Glutamatergic neuron (in vitro differentiated cells): ENCODE data around the gene PPEF2. TPM values are rescaled to one million over a fixed set of nuclear protein-coding genes. Genes with fewer than 3 reads are reported as not detected.
"Not testable (repeated sequence)": the region's sequence is repeated elsewhere in the genome, so short reads cannot be mapped to it uniquely, and the experiment has no call there.

Experiments
- DNase-seq: peaks from one replicate; pipeline ENCODE4 v3.0.0; 2022
- H3K27ac Mint-ChIP-seq: one replicate; pipeline ENCODE4 v1.8.0; 2020; ENCODE audit warnings: mild to moderate bottlenecking, mixed read lengths, inconsistent platforms; ENCODE audit not compliant: unreplicated experiment
- H3K27me3 Mint-ChIP-seq: one replicate; pipeline ENCODE4 v1.8.0; 2020; ENCODE audit warnings: mild to moderate bottlenecking, moderate library complexity, mixed read lengths, inconsistent platforms; ENCODE audit not compliant: unreplicated experiment
- H3K36me3 Mint-ChIP-seq: one replicate; pipeline ENCODE4 v1.8.0; 2020; ENCODE audit warnings: mild to moderate bottlenecking, mixed read lengths, inconsistent platforms; ENCODE audit not compliant: unreplicated experiment
- H3K4me1 Mint-ChIP-seq: one replicate; pipeline ENCODE4 v1.8.0; 2020; ENCODE audit warnings: mild to moderate bottlenecking, low read depth, mixed read lengths, inconsistent platforms; ENCODE audit not compliant: unreplicated experiment
- H3K4me3 Mint-ChIP-seq: one replicate; pipeline ENCODE4 v1.8.0; 2020; ENCODE audit warnings: mild to moderate bottlenecking, mixed read lengths, inconsistent platforms; ENCODE audit not compliant: unreplicated experiment
- H3K9me3 Mint-ChIP-seq: one replicate; pipeline ENCODE4 v1.8.0; 2020; ENCODE audit warnings: mild to moderate bottlenecking, moderate library complexity, mixed read lengths, inconsistent platforms; ENCODE audit not compliant: unreplicated experiment
- CTCF ChIP-seq: fragments of 200-600 bp; sonication (generic); IDR thresholded peaks from one replicate; pipeline ENCODE4 v1.5.0; 2021; ENCODE audit not compliant: partially characterized antibody, unreplicated experiment
- total RNA-seq: library from RNA; stranded (reverse); fragmentation: NEBNext Ultra II Directional; extraction: Animal tissue kit (Norgen Biotek cat#: 25700); gene quantifications from one replicate; pipeline ENCODE4 v1.2.1, GENCODE V29; 2021; ENCODE audit not compliant: unreplicated experiment

Gene PPEF2
- total RNA-seq, 1 donor from 2014 or later: not detected

GRCh38 chr4:75939890-75940691, 37.8 kb upstream of the PPEF2 start:
- no peak for TF ChIP-seq CTCF
- Mint-ChIP-seq H3K36me3 (no peaks in the 10 kb centered on the region), H3K4me1 (peaks cover 20% of the 10 kb centered on the region), H3K4me3 (peak overlapping the region; percentile 93), H3K27ac (peak overlapping the region; percentile 75), H3K27me3 (peaks cover 1% of the 10 kb centered on the region), H3K9me3 (peaks cover 6% of the 10 kb centered on the region)
- peak; percentile 80 for DNase-seq

- Mint-ChIP-seq H3K4me1 (peaks cover 24% of the 10 kb centered on the region), H3K27me3 (peaks cover 1% of the 10 kb centered on the region), H3K9me3 (peaks cover 4% of the 10 kb centered on the region), H3K36me3 (no peaks in the 10 kb centered on the region), H3K4me3 (no peak overlapping the region), H3K27ac (peak overlapping the region; percentile 41)
- no peak for DNase-seq
- TF ChIP-seq CTCF: no peak
These were observed 33.4 kb upstream of the PPEF2 start for GRCh38 chr4:75935628-75936027.

- Mint-ChIP-seq H3K27me3 (peaks cover 3% of the 10 kb centered on the region), H3K4me3 (peak overlapping the region; percentile 28), H3K4me1 (peaks cover 10% of the 10 kb centered on the region), H3K9me3 (peaks cover under 1% of the 10 kb centered on the region), H3K27ac (no peak overlapping the region), H3K36me3 (no peaks in the 10 kb centered on the region)
- no peak for TF ChIP-seq CTCF
- DNase-seq: no peak
These were observed 27.9 kb upstream of the PPEF2 start for GRCh38 chr4:75930152-75930551.

- H3K27me3 Mint-ChIP-seq, H3K9me3 Mint-ChIP-seq, H3K27ac Mint-ChIP-seq, H3K4me3 Mint-ChIP-seq, H3K36me3 Mint-ChIP-seq, DNase-seq: not testable (repeated sequence)
- peaks cover 15% of the 10 kb centered on the region for H3K4me1 Mint-ChIP-seq
These were observed 22.7 kb upstream of the PPEF2 start for GRCh38 chr4:75924916-75925315.

GRCh38 chr4:75924309-75924827, 22.1 kb upstream of the PPEF2 start:
- peaks cover 9% of the 10 kb centered on the region for H3K9me3 Mint-ChIP-seq
- no peaks in the 10 kb centered on the region for H3K36me3 Mint-ChIP-seq

More at GRCh38 chr4:75924309-75924827, 22.1 kb upstream of the PPEF2 start:
- TF ChIP-seq CTCF: no peak
- peaks cover 7% of the 10 kb centered on the region for H3K27me3 Mint-ChIP-seq
- no peak overlapping the region for H3K27ac Mint-ChIP-seq
- no peak for DNase-seq
- peaks cover 15% of the 10 kb centered on the region for H3K4me1 Mint-ChIP-seq
- H3K4me3 Mint-ChIP-seq: no peak overlapping the region
